HL-60 (cell line): Measurements from ENCODE around the gene NOXO1.

Source experiments
- GABPA ChIP-seq: IDR thresholded peaks from 2 replicates; pipeline ENCODE4 v1.6.1; 2012; ENCODE audit warnings: low read depth
- POLR2AphosphoS5 ChIP-seq: IDR thresholded peaks from 2 replicates; pipeline ENCODE4 v1.6.1; 2012; ENCODE audit warnings: low read depth
- SPI1 ChIP-seq: IDR thresholded peaks from 2 replicates; pipeline ENCODE4 v1.6.1; 2012; ENCODE audit warnings: low read depth, mild to moderate bottlenecking, borderline replicate concordance
- TF ChIP-seq, protein P1 (sequence below): IDR thresholded peaks from one replicate; pipeline ENCODE4 v1.5.1; 2011; ENCODE audit warnings: low read length, control low read depth, inconsistent platforms; ENCODE audit not compliant: insufficient read depth

DNA sequence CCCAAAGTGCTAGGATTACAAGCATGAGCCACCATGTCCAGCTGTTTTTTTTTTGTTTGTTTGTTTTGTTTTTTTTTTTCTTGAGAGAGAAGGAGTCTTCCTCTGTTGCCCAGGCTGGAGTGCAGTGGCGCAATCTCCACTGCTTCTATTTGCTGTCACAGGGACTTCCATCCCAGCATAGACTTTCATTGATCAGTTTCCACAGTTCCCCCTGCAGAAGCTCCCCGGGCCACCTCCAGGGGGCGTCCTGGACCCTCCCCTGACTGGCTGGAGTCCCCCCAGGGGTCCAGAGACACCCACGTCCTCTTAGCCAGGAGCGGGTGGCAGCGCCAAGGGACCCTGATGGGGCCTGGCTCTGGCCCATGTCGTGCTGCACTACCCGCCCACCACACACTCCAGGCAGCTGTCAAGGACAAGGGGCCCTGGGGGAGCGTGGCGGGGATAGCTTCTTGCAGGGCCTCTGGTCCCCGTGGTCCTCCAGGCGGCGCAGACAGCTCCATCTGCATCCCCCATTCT, 35.2 kb upstream of the NOXO1 start:
- TF ChIP-seq, protein P1, sequence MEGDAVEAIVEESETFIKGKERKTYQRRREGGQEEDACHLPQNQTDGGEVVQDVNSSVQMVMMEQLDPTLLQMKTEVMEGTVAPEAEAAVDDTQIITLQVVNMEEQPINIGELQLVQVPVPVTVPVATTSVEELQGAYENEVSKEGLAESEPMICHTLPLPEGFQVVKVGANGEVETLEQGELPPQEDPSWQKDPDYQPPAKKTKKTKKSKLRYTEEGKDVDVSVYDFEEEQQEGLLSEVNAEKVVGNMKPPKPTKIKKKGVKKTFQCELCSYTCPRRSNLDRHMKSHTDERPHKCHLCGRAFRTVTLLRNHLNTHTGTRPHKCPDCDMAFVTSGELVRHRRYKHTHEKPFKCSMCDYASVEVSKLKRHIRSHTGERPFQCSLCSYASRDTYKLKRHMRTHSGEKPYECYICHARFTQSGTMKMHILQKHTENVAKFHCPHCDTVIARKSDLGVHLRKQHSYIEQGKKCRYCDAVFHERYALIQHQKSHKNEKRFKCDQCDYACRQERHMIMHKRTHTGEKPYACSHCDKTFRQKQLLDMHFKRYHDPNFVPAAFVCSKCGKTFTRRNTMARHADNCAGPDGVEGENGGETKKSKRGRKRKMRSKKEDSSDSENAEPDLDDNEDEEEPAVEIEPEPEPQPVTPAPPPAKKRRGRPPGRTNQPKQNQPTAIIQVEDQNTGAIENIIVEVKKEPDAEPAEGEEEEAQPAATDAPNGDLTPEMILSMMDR, result peak; percentile 18
- TF ChIP-seq POLR2AphosphoS5 (no peak), GABPA (no peak), SPI1 (no peak)
